Measurements from ENCODE around the gene TSPAN11.

DNA sequence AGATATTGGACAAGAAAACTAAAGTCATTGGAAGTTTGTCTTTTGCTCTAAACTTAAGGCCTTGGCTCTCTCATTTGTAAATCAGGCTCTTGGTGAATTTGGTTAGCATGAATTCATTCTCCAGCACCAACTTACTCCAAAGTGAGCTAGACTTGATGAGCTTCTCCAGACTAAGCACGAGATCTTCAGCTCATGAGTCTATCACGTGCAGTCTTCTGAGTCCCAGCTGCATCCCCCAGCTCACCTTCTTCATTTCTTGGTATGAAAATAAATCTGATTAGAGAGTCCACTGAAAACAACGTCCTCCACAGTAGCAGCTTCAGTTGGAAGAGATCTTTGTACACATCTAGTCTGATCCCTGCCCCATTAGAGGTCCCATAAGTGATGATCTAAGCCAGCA lies 94.6 kb downstream of the TSPAN11 start:
- TF ChIP-seq TAF1 (IDR thresholded peaks at IDR 0.05; ENCODE audit: borderline replicate concordance, low read depth, low read length) = no peak
- TF ChIP-seq POLR2AphosphoS5 (IDR thresholded peaks at IDR 0.05; ENCODE audit: low read depth, low read length) = no peak
